Parathyroid adenoma (tissue), 2 donors: ENCODE data around the gene MLST8.

Experiments used
- H2AFZ ChIP-seq: fragments of 300-600 bp; sonication (generic); one replicate; pipeline ENCODE4 v1.7.0; 2017; ENCODE audit warnings: antibody characterized with exemption, mild to moderate bottlenecking
- H3K27ac ChIP-seq: fragments of 300-600 bp; sonication (generic); one replicate; pipeline ENCODE4 v1.7.0; 2017
- H3K27me3 ChIP-seq: fragments of 300-600 bp; sonication (generic); one replicate; pipeline ENCODE4 v1.7.0; 2017; ENCODE audit warnings: low read length; ENCODE audit not compliant: control insufficient read depth, insufficient read depth
- H3K36me3 ChIP-seq: fragments of 300-600 bp; sonication (generic); one replicate; pipeline ENCODE4 v1.7.0; 2017; ENCODE audit warnings: low read length; ENCODE audit not compliant: control insufficient read depth, insufficient read depth
- H3K4me1 ChIP-seq: fragments of 300-600 bp; sonication (generic); one replicate; pipeline ENCODE4 v1.7.0; 2017; ENCODE audit warnings: control low read depth
- H3K4me2 ChIP-seq: fragments of 300-600 bp; sonication (generic); one replicate; pipeline ENCODE4 v1.7.0; 2017; ENCODE audit warnings: low read length
- H3K4me3 ChIP-seq: fragments of 300-600 bp; sonication (generic); one replicate; pipeline ENCODE4 v1.7.0; 2017; ENCODE audit warnings: low read depth, low read length
- H3K79me2 ChIP-seq: fragments of 300-600 bp; sonication (generic); one replicate; pipeline ENCODE4 v1.7.0; 2017; ENCODE audit warnings: control low read depth
- H3K9ac ChIP-seq: fragments of 300-600 bp; sonication (generic); one replicate; pipeline ENCODE4 v1.7.0; 2017; ENCODE audit warnings: mild to moderate bottlenecking
- H3K9me3 ChIP-seq: fragments of 300-600 bp; sonication (generic); one replicate; pipeline ENCODE4 v1.7.0; 2017; ENCODE audit warnings: low read length; ENCODE audit not compliant: control insufficient read depth
- CTCF ChIP-seq: fragments of 300-600 bp; sonication (generic); IDR thresholded peaks from one replicate; pipeline ENCODE4 v1.7.0; 2017; ENCODE audit warnings: antibody characterized with exemption, mild to moderate bottlenecking
- donor health status: primary hyperparathyroidism.

The MLST8 gene

GRCh38 chr16:2231016-2231931 lies 26.0 kb downstream of the MLST8 start:
- no peak overlapping the region for H3K4me2 ChIP-seq
- H3K36me3 ChIP-seq, result no peaks in the 10 kb centered on the region
- H2AFZ ChIP-seq, result no peak overlapping the region
- no peak for TF ChIP-seq CTCF
- no peak overlapping the region for H3K27ac ChIP-seq
- no peak overlapping the region for H3K9ac ChIP-seq
- no peak overlapping the region for H3K4me3 ChIP-seq
- H3K9me3 ChIP-seq, result no peaks in the 10 kb centered on the region
- H3K4me1 ChIP-seq, result no peaks in the 10 kb centered on the region
- no peaks in the 10 kb centered on the region for H3K27me3 ChIP-seq
- H3K79me2 ChIP-seq, result peaks cover 9% of the 10 kb centered on the region

- no peaks in the 10 kb centered on the region for H3K27me3 ChIP-seq
- H3K9ac ChIP-seq, result no peak overlapping the region
- H3K9me3 ChIP-seq, result no peaks in the 10 kb centered on the region
- H3K4me3 ChIP-seq, result no peak overlapping the region
- no peak for TF ChIP-seq CTCF
- no peaks in the 10 kb centered on the region for H3K36me3 ChIP-seq
- no peak overlapping the region for H3K27ac ChIP-seq
- H2AFZ ChIP-seq, result no peak overlapping the region
- no peaks in the 10 kb centered on the region for H3K4me1 ChIP-seq
- no peak overlapping the region for H3K4me2 ChIP-seq
- peaks cover 4% of the 10 kb centered on the region for H3K79me2 ChIP-seq
These were observed 27.1 kb downstream of the MLST8 start for GRCh38 chr16:2232094-2232990.

GRCh38 chr16:2233046-2233775 lies 28.0 kb downstream of the MLST8 start:
- Histone ChIP-seq H3K4me1 (no peaks in the 10 kb centered on the region), H3K36me3 (no peaks in the 10 kb centered on the region), H3K27me3 (no peaks in the 10 kb centered on the region), H3K79me2 (peaks cover under 1% of the 10 kb centered on the region), H3K27ac (no peak overlapping the region), H2AFZ (no peak overlapping the region), H3K4me3 (no peak overlapping the region), H3K9ac (no peak overlapping the region), H3K9me3 (no peaks in the 10 kb centered on the region), H3K4me2 (no peak overlapping the region)
- no peak for TF ChIP-seq CTCF

- no peak overlapping the region for H2AFZ ChIP-seq
- H3K27me3 ChIP-seq, result no peaks in the 10 kb centered on the region
- TF ChIP-seq CTCF, result no peak
- no peaks in the 10 kb centered on the region for H3K36me3 ChIP-seq
- no peak overlapping the region for H3K4me3 ChIP-seq
- no peak overlapping the region for H3K9ac ChIP-seq
- no peak overlapping the region for H3K27ac ChIP-seq
- H3K79me2 ChIP-seq, result no peaks in the 10 kb centered on the region
- H3K4me2 ChIP-seq, result no peak overlapping the region
- H3K9me3 ChIP-seq, result no peaks in the 10 kb centered on the region
- no peaks in the 10 kb centered on the region for H3K4me1 ChIP-seq
These were observed 28.9 kb downstream of the MLST8 start for GRCh38 chr16:2233872-2234812.
